GM12864 (cell line): ENCODE results near the gene NOS3.

Experiments used
- DNase-seq: peaks from one replicate; pipeline ENCODE4 v3.0.0-alpha.2; 2011; ENCODE audit warnings: low read depth
- H3K4me3 ChIP-seq: 2 replicates; pipeline ENCODE4 v1.5.1; 2011; ENCODE audit warnings: mild to moderate bottlenecking, low read depth, low read length, control low read depth
- TF ChIP-seq, protein P1 (sequence below): IDR thresholded peaks from 2 replicates; pipeline ENCODE4 v1.5.1; 2011; ENCODE audit warnings: low read depth, mild to moderate bottlenecking, moderate library complexity, low read length, control low read depth, inconsistent platforms; ENCODE audit errors: missing control alignments

The NOS3 gene

DNA sequence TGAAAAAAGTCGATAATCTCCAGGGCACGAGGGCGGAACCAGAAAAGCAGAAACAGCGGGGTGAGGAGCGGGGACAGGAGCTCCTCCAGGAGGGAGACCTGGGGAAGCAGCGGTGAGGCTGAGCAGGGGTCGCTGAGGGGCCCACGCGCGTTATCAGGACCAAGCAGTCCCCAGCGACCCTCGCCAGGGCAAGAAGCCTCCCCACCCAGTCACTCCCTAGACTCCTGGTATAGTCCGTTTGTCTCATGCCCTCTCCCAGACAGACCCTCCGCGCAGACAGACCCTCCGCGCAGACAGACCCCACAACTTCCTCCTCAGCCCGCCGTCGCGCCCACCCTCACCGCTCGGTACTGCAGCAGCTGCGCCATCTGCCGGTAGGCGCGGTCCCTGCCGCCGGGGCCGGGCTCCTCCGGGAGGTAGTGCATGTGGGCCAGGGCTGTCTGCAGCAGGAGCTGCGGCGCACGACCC is 27.2 kb downstream of the NOS3 start:
- no peak overlapping the region for H3K4me3 ChIP-seq
- DNase-seq = no peak

GRCh38 chr7:151018421-151019129 is 27.8 kb downstream of the NOS3 start:
- no peak overlapping the region for H3K4me3 ChIP-seq
- DNase-seq = no peak
- TF ChIP-seq, protein P1, sequence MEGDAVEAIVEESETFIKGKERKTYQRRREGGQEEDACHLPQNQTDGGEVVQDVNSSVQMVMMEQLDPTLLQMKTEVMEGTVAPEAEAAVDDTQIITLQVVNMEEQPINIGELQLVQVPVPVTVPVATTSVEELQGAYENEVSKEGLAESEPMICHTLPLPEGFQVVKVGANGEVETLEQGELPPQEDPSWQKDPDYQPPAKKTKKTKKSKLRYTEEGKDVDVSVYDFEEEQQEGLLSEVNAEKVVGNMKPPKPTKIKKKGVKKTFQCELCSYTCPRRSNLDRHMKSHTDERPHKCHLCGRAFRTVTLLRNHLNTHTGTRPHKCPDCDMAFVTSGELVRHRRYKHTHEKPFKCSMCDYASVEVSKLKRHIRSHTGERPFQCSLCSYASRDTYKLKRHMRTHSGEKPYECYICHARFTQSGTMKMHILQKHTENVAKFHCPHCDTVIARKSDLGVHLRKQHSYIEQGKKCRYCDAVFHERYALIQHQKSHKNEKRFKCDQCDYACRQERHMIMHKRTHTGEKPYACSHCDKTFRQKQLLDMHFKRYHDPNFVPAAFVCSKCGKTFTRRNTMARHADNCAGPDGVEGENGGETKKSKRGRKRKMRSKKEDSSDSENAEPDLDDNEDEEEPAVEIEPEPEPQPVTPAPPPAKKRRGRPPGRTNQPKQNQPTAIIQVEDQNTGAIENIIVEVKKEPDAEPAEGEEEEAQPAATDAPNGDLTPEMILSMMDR = no peak

More for the DNA sequence above, 27.2 kb downstream of the NOS3 start:
- TF ChIP-seq, protein P1 = peak; percentile 90

DNA sequence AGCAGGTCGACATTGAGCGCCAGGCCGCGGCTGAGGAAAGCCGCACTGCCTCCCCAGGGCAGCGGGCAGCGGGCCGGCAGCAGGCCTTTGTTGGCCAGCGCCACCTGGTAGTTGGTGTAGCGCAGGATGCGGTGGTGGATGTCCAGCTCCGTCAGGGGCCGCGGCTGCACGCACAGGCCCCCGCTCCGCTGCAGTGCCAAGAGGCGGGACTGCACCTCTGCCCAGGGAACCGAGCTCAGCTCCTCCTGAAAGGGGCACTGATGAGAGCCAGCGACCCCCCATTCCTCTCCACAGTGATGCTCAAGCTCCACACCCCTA is 28.3 kb downstream of the NOS3 start:
- DNase-seq = no peak
- H3K4me3 ChIP-seq = no peak overlapping the region
- TF ChIP-seq, protein P1 = no peak

- TF ChIP-seq, protein P1 = no peak
- no peak for DNase-seq
- H3K4me3 ChIP-seq = no peak overlapping the region
Observed at GRCh38 chr7:151020231-151020630, 29.4 kb downstream of the NOS3 start.

GRCh38 chr7:151023232-151023631 is 32.4 kb downstream of the NOS3 start:
- no peak overlapping the region for H3K4me3 ChIP-seq
- TF ChIP-seq, protein P1 = no peak
- DNase-seq = no peak

- DNase-seq = no peak
- TF ChIP-seq, protein P1 = no peak
- no peak within 1 kb of the TSS for H3K4me3 ChIP-seq
Observed at GRCh38 chr7:151024435-151025056, 33.7 kb downstream of the NOS3 start, which contains the start of gene ATG9B. Gene ATG9B (minus strand): TSS chr7:151024494. CDS start chr7:151024423, 71 bp downstream.
